ENCODE measurements around the gene RPTOR. TPM values are rescaled to one million over a fixed set of nuclear protein-coding genes. Genes with fewer than 3 reads are reported as not detected.

Gene RPTOR
- total RNA-seq, 1 donor, result 27.9 TPM

DNA sequence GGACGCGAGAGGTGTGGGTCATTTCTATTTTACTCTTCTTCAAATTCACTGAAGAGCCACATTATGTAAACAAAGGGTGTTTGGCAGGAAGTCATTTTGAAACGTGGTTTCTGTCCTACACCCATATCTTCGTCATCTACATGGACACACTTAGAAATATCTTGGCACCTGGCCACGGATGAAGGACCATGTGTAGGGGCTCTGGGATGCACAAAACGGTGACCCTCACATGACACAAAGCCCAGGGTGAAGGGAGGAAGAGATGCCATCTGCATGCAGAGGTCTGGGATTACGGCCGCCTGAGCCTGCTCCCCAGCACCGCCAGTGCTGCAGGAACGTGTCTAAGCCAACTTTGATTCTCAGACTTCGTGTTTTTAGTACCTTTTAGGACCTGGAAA lies 316.8 kb downstream of the RPTOR start:
- Histone ChIP-seq H2AFZ (ENCODE audit: low read length) (no peak overlapping the region), H3K27ac (ENCODE audit: low read depth, low read length) (no peak overlapping the region), H3K36me3 (ENCODE audit: insufficient read depth, low read length) (peaks cover 6% of the 10 kb centered on the region), H3K4me1 (ENCODE audit: insufficient read depth, low read length) (peaks cover 27% of the 10 kb centered on the region), H4K20me1 (ENCODE audit: insufficient read depth, low read length) (no peaks in the 10 kb centered on the region), H3K4me3 (ENCODE audit: insufficient read depth, low read length) (no peak overlapping the region), H3K79me2 (ENCODE audit: insufficient read depth, low read length) (no peaks in the 10 kb centered on the region), H3K9me3 (ENCODE audit: low read depth, low read length) (no peaks in the 10 kb centered on the region), H3K27me3 (ENCODE audit: insufficient read depth, low read length) (no peaks in the 10 kb centered on the region), H3K4me2 (ENCODE audit: insufficient read depth, low read length) (no peak overlapping the region)
- no peak for DNase-seq (ENCODE audit: insufficient read length, low spot score, missing footprints)
- TF ChIP-seq, protein P1, sequence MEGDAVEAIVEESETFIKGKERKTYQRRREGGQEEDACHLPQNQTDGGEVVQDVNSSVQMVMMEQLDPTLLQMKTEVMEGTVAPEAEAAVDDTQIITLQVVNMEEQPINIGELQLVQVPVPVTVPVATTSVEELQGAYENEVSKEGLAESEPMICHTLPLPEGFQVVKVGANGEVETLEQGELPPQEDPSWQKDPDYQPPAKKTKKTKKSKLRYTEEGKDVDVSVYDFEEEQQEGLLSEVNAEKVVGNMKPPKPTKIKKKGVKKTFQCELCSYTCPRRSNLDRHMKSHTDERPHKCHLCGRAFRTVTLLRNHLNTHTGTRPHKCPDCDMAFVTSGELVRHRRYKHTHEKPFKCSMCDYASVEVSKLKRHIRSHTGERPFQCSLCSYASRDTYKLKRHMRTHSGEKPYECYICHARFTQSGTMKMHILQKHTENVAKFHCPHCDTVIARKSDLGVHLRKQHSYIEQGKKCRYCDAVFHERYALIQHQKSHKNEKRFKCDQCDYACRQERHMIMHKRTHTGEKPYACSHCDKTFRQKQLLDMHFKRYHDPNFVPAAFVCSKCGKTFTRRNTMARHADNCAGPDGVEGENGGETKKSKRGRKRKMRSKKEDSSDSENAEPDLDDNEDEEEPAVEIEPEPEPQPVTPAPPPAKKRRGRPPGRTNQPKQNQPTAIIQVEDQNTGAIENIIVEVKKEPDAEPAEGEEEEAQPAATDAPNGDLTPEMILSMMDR (IDR thresholded peaks at IDR 0.05; ENCODE audit: extremely low read depth, low read depth, low read length), result no peak

DNA sequence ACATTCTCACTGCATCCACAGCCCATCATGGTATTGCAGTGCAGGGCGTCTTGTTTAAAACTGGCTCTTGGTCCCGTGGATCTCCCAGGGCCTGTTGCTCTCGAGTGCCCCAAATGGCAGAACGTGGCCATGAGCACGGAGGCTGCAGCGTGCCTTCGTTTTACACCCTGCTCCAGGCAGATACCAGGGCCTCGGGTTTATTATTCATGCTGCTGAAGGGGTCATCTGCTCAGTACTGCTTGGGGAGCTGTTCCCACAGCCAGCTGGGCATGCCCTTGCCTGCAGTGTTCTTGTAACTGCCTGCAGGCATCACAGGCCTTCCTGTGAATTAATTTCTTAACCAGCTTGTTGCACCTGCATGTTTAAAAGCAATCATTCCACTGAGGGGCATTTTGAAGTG lies 317.3 kb downstream of the RPTOR start:
- DNase-seq (ENCODE audit: insufficient read length, low spot score, missing footprints), result no peak
- TF ChIP-seq, protein P1 (IDR thresholded peaks at IDR 0.05; ENCODE audit: extremely low read depth, low read depth, low read length), result peak; percentile 43
- H3K36me3 ChIP-seq (ENCODE audit: insufficient read depth, low read length), result peaks cover 6% of the 10 kb centered on the region

DNA sequence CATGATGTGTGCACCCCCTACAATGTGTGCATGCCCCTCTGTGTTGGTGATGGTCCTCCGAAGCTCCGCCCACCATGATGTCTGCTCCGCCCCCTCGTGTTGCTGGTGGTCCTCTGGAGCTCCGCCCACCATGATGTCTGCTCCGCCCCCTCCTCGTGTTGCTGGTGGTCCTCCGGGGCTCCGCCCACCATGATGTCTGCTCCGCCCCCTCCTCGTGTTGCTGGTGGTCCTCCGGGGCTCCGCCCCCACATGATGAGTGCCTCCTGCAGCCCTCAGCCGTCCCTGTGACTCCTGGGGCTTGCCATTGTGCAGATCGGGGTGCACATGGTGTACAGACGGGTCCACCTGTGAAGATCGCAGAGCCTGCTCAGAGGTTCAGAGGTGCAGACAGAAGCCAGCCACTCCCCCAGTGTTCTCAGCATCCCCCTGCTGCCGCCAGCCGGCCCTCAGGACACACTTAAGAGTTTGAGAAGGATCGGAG lies 317.9 kb downstream of the RPTOR start:
- TF ChIP-seq, protein P1 (IDR thresholded peaks at IDR 0.05; ENCODE audit: extremely low read depth, low read depth, low read length), result no peak
- H3K9me3 ChIP-seq (ENCODE audit: low read depth, low read length), result no peaks in the 10 kb centered on the region
- H3K4me3 ChIP-seq (ENCODE audit: insufficient read depth, low read length), result no peak overlapping the region
- H3K27me3 ChIP-seq (ENCODE audit: insufficient read depth, low read length), result no peaks in the 10 kb centered on the region
- H3K79me2 ChIP-seq (ENCODE audit: insufficient read depth, low read length), result no peaks in the 10 kb centered on the region
- no peak overlapping the region for H3K27ac ChIP-seq (ENCODE audit: low read depth, low read length)
- H3K4me2 ChIP-seq (ENCODE audit: insufficient read depth, low read length), result no peak overlapping the region
- H2AFZ ChIP-seq (ENCODE audit: low read length), result no peak overlapping the region
- H3K4me1 ChIP-seq (ENCODE audit: insufficient read depth, low read length), result peaks cover 21% of the 10 kb centered on the region
- peaks cover 6% of the 10 kb centered on the region for H3K36me3 ChIP-seq (ENCODE audit: insufficient read depth, low read length)
- no peak for DNase-seq (ENCODE audit: insufficient read length, low spot score, missing footprints)
- H4K20me1 ChIP-seq (ENCODE audit: insufficient read depth, low read length), result no peaks in the 10 kb centered on the region

More for the DNA sequence above, 317.3 kb downstream of the RPTOR start:
- Histone ChIP-seq H3K27me3 (ENCODE audit: insufficient read depth, low read length) (no peaks in the 10 kb centered on the region), H2AFZ (ENCODE audit: low read length) (no peak overlapping the region), H3K79me2 (ENCODE audit: insufficient read depth, low read length) (no peaks in the 10 kb centered on the region), H3K27ac (ENCODE audit: low read depth, low read length) (no peak overlapping the region), H3K4me1 (ENCODE audit: insufficient read depth, low read length) (peaks cover 26% of the 10 kb centered on the region), H3K4me2 (ENCODE audit: insufficient read depth, low read length) (no peak overlapping the region), H3K9me3 (ENCODE audit: low read depth, low read length) (no peaks in the 10 kb centered on the region), H4K20me1 (ENCODE audit: insufficient read depth, low read length) (no peaks in the 10 kb centered on the region), H3K4me3 (ENCODE audit: insufficient read depth, low read length) (no peak overlapping the region)

DNA sequence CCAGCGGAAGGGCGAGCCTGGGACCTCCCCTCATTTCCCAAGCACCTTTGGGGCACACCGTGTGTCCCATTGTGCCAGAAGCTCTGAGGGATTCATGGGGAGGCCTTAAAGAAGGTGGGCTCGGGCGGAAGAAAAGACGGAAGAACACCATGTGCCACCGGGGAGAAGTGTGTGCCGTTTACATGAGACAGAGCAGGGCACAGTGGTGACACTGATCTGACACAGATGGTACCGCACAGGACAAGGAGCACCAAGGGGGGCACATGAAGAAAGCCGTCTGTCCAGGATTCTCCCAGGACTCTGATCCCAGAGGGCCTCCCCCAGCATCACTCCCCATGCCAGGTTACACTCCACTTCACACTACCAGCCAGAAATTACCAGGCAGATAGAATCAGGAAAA lies 318.3 kb downstream of the RPTOR start:
- H3K79me2 ChIP-seq (ENCODE audit: insufficient read depth, low read length), result no peaks in the 10 kb centered on the region
- peaks cover 6% of the 10 kb centered on the region for H3K36me3 ChIP-seq (ENCODE audit: insufficient read depth, low read length)
- H2AFZ ChIP-seq (ENCODE audit: low read length), result no peak overlapping the region
- TF ChIP-seq, protein P1 (IDR thresholded peaks at IDR 0.05; ENCODE audit: extremely low read depth, low read depth, low read length), result no peak
- peaks cover 21% of the 10 kb centered on the region for H3K4me1 ChIP-seq (ENCODE audit: insufficient read depth, low read length)
- H3K4me2 ChIP-seq (ENCODE audit: insufficient read depth, low read length), result no peak overlapping the region
- no peak overlapping the region for H3K4me3 ChIP-seq (ENCODE audit: insufficient read depth, low read length)
- no peaks in the 10 kb centered on the region for H3K9me3 ChIP-seq (ENCODE audit: low read depth, low read length)
- no peaks in the 10 kb centered on the region for H4K20me1 ChIP-seq (ENCODE audit: insufficient read depth, low read length)
- H3K27me3 ChIP-seq (ENCODE audit: insufficient read depth, low read length), result no peaks in the 10 kb centered on the region
- no peak overlapping the region for H3K27ac ChIP-seq (ENCODE audit: low read depth, low read length)
- no peak for DNase-seq (ENCODE audit: insufficient read length, low spot score, missing footprints)
